K562 (cell line): ENCODE measurements around the gene GCGR. TPM values are rescaled to one million over a fixed set of nuclear protein-coding genes. Genes with fewer than 3 reads are reported as not detected.
A peak's percentile ranks its signal among the peaks of the same experiment; 100 is the strongest.

Experiments used
- ATAC-seq: fragments of 200-7000 bp; cut with Tn5 transposase; 3 replicates; pipeline ENCODE4 v1.9.1; 2020; ENCODE audit warnings: moderate library complexity
- BruUV-seq: library from RNA; stranded (reverse); fragments of 400-500 nt; replicated peaks from 2 replicates; lab custom pipeline; 2021; lab: Mats Ljungman, UMichigan
- CTCF ChIA-PET: fragments of 300-600 bp; formaldehyde crosslinking; extraction: SDS; loops from one replicate; lab custom pipeline; 2021; ENCODE audit warnings: low intra/inter-chr PET ratio; lab: Yijun Ruan, JAX
- POLR2A ChIA-PET: fragments of 300-600, 350-650 bp; sonication (Branson Sonifier 250); formaldehyde crosslinking; extraction: SDS; loops from one replicate; lab custom pipeline; 2021; ENCODE audit warnings: antibody characterized with exemption, inconsistent platforms; lab: Yijun Ruan, JAX
- DNase-seq, 4 experiments: peaks; one replicate each; pipeline versions ENCODE4 v3.0.0 to v3.0.0-alpha.2; 2011 to 2018; ENCODE audit warnings: low spot score in 3 of 4, mixed read lengths in 3 of 4; ENCODE audit errors: extremely low read depth in 1 of 4
- FAIRE-seq: peaks from 2 replicates; lab custom pipeline; 2011; peaks lifted over from hg19 to GRCh38; lab: Jason Lieb, UNC
- H2AFZ ChIP-seq: 2 replicates; pipeline ENCODE4 v1.6.0; 2011; ENCODE audit warnings: low read depth, low read length, control low read depth, inconsistent platforms
- H3K27ac ChIP-seq: fragments of 200-600 bp; 3 replicates; pipeline ENCODE4 v1.8.0; 2011; ENCODE audit warnings: low read depth, mild to moderate bottlenecking, control low read depth, inconsistent platforms, low read length, moderate library complexity, mixed read lengths; ENCODE audit errors: extremely low read depth
- H3K27me3 ChIP-seq, 2 experiments: fragments of 300-600 bp in 1 of 2; 2 replicates in 1 of 2; 3 replicates in 1 of 2; pipeline versions ENCODE4 v1.6.0 to v1.8.0; 2011; ENCODE audit warnings: inconsistent platforms in 2 of 2, low read length in 2 of 2, mild to moderate bottlenecking in 1 of 2, mixed read lengths in 1 of 2, moderate library complexity in 1 of 2; ENCODE audit not compliant: control insufficient read depth in 2 of 2, insufficient read depth in 2 of 2
- H3K36me3 ChIP-seq: fragments of 300-600 bp; 3 replicates; pipeline ENCODE4 v1.8.0; 2011; ENCODE audit warnings: mild to moderate bottlenecking, low read length, inconsistent platforms; ENCODE audit not compliant: control insufficient read depth, insufficient read depth
- H3K4me1 ChIP-seq, 2 experiments: fragments of 200-600 bp in 1 of 2; replicated peaks in 1 of 2; 2 replicates in 1 of 2; 3 replicates in 1 of 2; pipeline versions ENCODE4 v1.5.1 to v1.8.0; 2011; ENCODE audit warnings: inconsistent platforms in 2 of 2, low read length in 2 of 2, mild to moderate bottlenecking in 1 of 2, mixed read lengths in 1 of 2, moderate library complexity in 1 of 2; ENCODE audit not compliant: control insufficient read depth in 2 of 2, insufficient read depth in 2 of 2
- H3K4me2 ChIP-seq: 2 replicates; pipeline ENCODE4 v1.6.1; 2011; ENCODE audit warnings: low read length, control low read depth, inconsistent platforms, mixed read lengths; ENCODE audit not compliant: insufficient read depth
- H3K4me3 ChIP-seq: fragments of 200-600 bp; sonication (generic), shearing (Covaris generic); 2 replicates; pipeline ENCODE4 v1.5.1; 2016; ENCODE audit warnings: control low read depth, inconsistent platforms
- H3K79me2 ChIP-seq: fragments of 200-600 bp; 3 replicates; pipeline ENCODE4 v1.8.0; 2011; ENCODE audit warnings: low read length, inconsistent platforms; ENCODE audit not compliant: control insufficient read depth, insufficient read depth
- H3K9ac ChIP-seq, 2 experiments: 2 replicates each; pipeline versions ENCODE4 v1.6.0 to v1.6.1; 2011; ENCODE audit warnings: low read depth in 2 of 2, low read length in 2 of 2, control low read depth in 1 of 2, inconsistent platforms in 1 of 2, mild to moderate bottlenecking in 1 of 2, mixed read lengths in 1 of 2; ENCODE audit not compliant: insufficient read depth in 1 of 2
- H3K9me1 ChIP-seq: one replicate; pipeline ENCODE4 v1.6.0; 2011; ENCODE audit warnings: inconsistent platforms, mild to moderate bottlenecking, low read length, moderate library complexity; ENCODE audit not compliant: control insufficient read depth, insufficient read depth
- H3K9me3 ChIP-seq: replicated peaks from 2 replicates; pipeline ENCODE4 v1.5.1; 2011; ENCODE audit warnings: low read depth, low read length, inconsistent platforms; ENCODE audit not compliant: control insufficient read depth, insufficient read depth
- H4K20me1 ChIP-seq: replicated peaks from 2 replicates; pipeline ENCODE4 v1.6.1; 2011; ENCODE audit warnings: low read length, inconsistent platforms, mixed read lengths; ENCODE audit not compliant: control insufficient read depth, insufficient read depth
- SP1 ChIP-seq: sonication (generic); formaldehyde crosslinking; IDR thresholded peaks from 2 replicates; pipeline ENCODE4 v1.8.1; 2022; ENCODE audit warnings: mild to moderate bottlenecking, missing genetic modification reagents
- ZFP1 ChIP-seq: fragments of 450-650 bp; formaldehyde crosslinking; IDR thresholded peaks from 2 replicates; pipeline ENCODE4 v1.4.0; 2020; ENCODE audit warnings: mild to moderate bottlenecking, mixed read lengths
- ZNF347 ChIP-seq: fragments of 450-650 bp; formaldehyde crosslinking; IDR thresholded peaks from 2 replicates; pipeline ENCODE4 v1.4.0; 2020; ENCODE audit warnings: low read depth, mild to moderate bottlenecking, moderate library complexity
- WGBS: fragments of 100-300 bp; shearing (Covaris generic); methylation state at CpG from one replicate; pipeline ENCODE4 v1.1.6; 2016; ENCODE audit warnings: low coverage, mixed read lengths; ENCODE audit not compliant: insufficient coverage; ENCODE audit errors: missing lambda C conversion rate; 5-methylcytosine and 5-hydroxymethylcytosine counted together
- in situ Hi-C: fragments of 300-500 bp; cut with MboI; formaldehyde crosslinking; loops from 4 replicates; pipeline ENCODE4 v1.15.0; 2018; ENCODE audit warnings: inconsistent platforms, mixed read lengths
- intact Hi-C: fragments of 100-400 bp; cut with micrococcal nuclease; formaldehyde crosslinking; loops from 2 replicates; pipeline ENCODE4 v1.14.2; 2022
- polyA plus RNA-seq, 8 experiments: library from polyadenylated mRNA; depleted of rRNA in 4 of 8; stranded (reverse) in 5 of 8; unstranded in 3 of 8; fragments of >200 nt; fragmentation: Nextera tagmentation in 2 of 8; fragmentation: Illumina TruSeq in 1 of 8; extraction: Ambion mirVana in 2 of 8; extraction: Trizol in 1 of 8; gene quantifications; 2 replicates each; pipeline versions ENCODE4 v1.2.1 to v1.2.3, GENCODE V29; 2011 to 2014; ENCODE audit warnings: inconsistent platforms in 1 of 8, missing spikeins in 1 of 8
- total RNA-seq, 7 experiments: library from RNA; depleted of rRNA in 6 of 7; stranded (reverse); fragments of >200 nt in 6 of 7; fragmentation: Illumina TruSeq in 2 of 7; extraction: Trizol in 2 of 7; gene quantifications; 2 replicates each; pipeline versions ENCODE4 v1.2.1 to v1.2.3, GENCODE V29; 2011 to 2021; ENCODE audit warnings: low replicate concordance in 1 of 7
- TF ChIP-seq, protein P1 (sequence below), 2 experiments: IDR thresholded peaks in 1 of 2; conservative IDR thresholded peaks in 1 of 2; 2 replicates each; pipeline ENCODE4 v1.6.1; 2016; ENCODE audit warnings: low read depth in 2 of 2, mild to moderate bottlenecking in 1 of 2, missing compliant biosample characterization in 1 of 2, missing genetic modification characterization in 1 of 2, moderate library complexity in 1 of 2

GCGR gene
- total and polyA plus RNA-seq, 9 of the 15 experiments (the other 6 are each of a cell fraction or from before 2014, with no cell fraction given) = not detected

DNA sequence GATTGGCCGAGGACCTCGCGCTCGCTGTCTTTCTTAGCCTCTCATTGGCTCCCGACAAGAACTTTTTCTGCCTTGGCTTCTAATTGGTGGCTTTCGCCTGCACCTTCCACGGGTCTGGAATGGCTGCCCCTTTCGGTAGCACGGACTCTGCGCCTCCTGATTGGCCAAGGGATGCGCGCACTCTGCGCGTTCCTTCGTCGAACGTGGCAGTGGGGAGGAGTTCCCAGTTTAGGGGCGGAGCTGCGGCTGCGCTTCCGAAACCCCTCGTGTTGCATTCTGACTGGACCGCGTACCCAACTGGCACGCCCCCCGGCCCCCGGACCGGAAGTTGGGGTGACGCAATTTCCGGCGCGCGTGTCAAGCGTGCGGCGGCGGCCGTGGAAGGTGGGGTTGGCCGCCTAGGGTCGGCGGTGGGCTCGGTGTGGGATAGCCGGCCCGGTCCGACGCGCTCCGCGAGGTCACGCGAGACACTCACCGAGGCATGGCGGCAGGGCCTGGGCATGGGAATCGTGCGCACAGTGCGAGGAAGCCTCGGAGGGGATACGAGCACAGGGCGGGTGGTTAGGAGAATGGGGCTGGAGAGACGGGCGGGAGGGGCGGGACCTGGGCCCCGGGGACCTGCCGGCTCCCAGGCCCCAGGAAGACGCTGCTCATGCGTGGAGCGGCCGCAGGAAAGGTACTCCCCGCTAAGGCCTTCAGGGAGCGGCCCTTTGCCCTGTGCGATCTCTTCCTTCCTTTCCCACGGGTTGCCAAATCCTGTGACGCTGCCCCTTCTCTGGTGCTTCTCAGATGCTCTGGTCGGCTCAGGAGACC is 57.0 kb downstream of the GCGR start (continued):
- TF ChIP-seq, protein P1, sequence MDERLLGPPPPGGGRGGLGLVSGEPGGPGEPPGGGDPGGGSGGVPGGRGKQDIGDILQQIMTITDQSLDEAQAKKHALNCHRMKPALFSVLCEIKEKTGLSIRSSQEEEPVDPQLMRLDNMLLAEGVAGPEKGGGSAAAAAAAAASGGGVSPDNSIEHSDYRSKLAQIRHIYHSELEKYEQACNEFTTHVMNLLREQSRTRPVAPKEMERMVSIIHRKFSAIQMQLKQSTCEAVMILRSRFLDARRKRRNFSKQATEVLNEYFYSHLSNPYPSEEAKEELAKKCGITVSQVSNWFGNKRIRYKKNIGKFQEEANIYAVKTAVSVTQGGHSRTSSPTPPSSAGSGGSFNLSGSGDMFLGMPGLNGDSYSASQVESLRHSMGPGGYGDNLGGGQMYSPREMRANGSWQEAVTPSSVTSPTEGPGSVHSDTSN (CRISPR knock-in tag; IDR thresholded peaks at IDR 0.05; ENCODE audit: low read depth) = no peak
- TF ChIP-seq, protein P1 (tag; conservative IDR thresholded peaks at IDR 0.05; ENCODE audit: low read depth) = peak; percentile 47
- TF ChIP-seq ZNF347 (CRISPR knock-in tag) = peak; percentile 79; the same call in 1 of the 2 replicates

DNA sequence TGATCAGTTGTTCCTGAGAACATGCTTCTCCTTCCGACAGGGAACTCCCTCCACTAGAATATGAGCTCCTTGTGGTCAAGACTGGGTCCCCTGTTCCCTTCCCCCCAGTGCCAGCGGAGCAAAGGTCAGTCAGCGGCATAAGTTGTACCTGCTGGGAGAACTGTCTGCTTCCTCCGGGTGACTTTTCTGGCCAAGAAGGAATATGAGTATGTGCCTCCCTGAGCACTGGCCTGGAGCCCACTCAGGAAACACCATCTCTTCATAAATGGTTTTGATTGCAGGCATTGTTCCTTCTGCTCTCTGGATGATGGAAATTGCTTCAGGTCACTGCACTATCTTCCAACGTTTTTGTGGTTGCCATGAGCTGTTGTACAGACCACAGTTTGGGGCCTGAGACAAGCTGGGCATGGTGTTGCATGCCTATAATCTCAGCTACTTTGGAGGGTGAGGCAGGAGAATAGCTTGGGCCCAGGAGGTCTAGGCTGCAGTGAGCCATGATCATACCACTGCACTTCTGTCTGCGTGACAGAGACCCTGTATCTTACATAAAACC is 59.2 kb downstream of the GCGR start:
- ChIA-PET POLR2A (interaction anchor here (0.9 to 2.2 kb wide), 7 partner anchors 11 to 141 kb away, joined by 3 to 9 read pairs (median 3); partner anchors contain the start of gene MCRIP1), CTCF (no interaction called here)
- no peaks in the 10 kb centered on the region for H3K27me3 ChIP-seq
- H3K9me3 ChIP-seq = no peaks in the 10 kb centered on the region
- ATAC-seq = no peak
- H3K36me3 ChIP-seq = peaks cover 66% of the 10 kb centered on the region
- H3K9me1 ChIP-seq = peaks cover 7% of the 10 kb centered on the region
- H4K20me1 ChIP-seq = peaks cover 40% of the 10 kb centered on the region
- TF ChIP-seq ZFP1 (CRISPR knock-in tag) = no peak
- 0 out of 2 replicates have a peak, but pooled peaks have one; percentile 11 for TF ChIP-seq SP1
- peak overlapping the region; percentile 23; the same call in 2 of the 3 replicates for H3K27ac ChIP-seq
- BruUV-seq = no TSS peak
- peak; percentile 37 for FAIRE-seq
- in situ Hi-C loops (loop anchor here (5.0 kb wide), 1 partner anchor 131 kb away; no protein-coding TSS in a partner anchor), intact Hi-C loops (loop anchor here (5.0 kb wide), 1 partner anchor 41 kb away; no protein-coding TSS in a partner anchor)
- no peak for DNase-seq
- 70% methylated on average over 6 of the region's 6 CpGs for WGBS
- peaks cover 70% of the 10 kb centered on the region for H3K79me2 ChIP-seq
- H3K9ac ChIP-seq = peak overlapping the region; percentile 22 to 43; a peak in 2 of 4 replicates
- H3K4me3 ChIP-seq = no peak overlapping the region
- H3K4me2 ChIP-seq = peak overlapping the region; percentile 16; the same call in 1 of the 2 replicates
- H2AFZ ChIP-seq = no peak overlapping the region
- peaks cover 29 to 74% of the 10 kb centered on the region in 2 experiments for H3K4me1 ChIP-seq

Other genes with a start within 250 kb of the GCGR start
Only the 7 nearest of the 29 such genes appear.
- gene SLC25A10, start 91.9 kb upstream of the GCGR start, total RNA-seq (2014; rRNA removed) = 77.1 and 107 TPM in 2 replicates
- gene SLC25A10, start 91.9 kb upstream of the GCGR start, total RNA-seq (2014; rRNA removed; fragmentation: Illumina TruSeq; extraction: Trizol) = 8.5 and 15.4 TPM in 2 replicates
- 36.2 and 39.1 TPM in 2 replicates for gene SLC25A10, start 91.9 kb upstream of the GCGR start, total RNA-seq (2015; rRNA removed; fragmentation: Illumina TruSeq; extraction: Trizol)
- gene SLC25A10, start 91.9 kb upstream of the GCGR start, total RNA-seq (2021) = 85.6 and 86.9 TPM in 2 replicates
- 26.3 and 34.3 TPM in 2 replicates for gene SLC25A10, start 91.9 kb upstream of the GCGR start, polyA plus RNA-seq (2011; rRNA removed)
- gene SLC25A10, start 91.9 kb upstream of the GCGR start, polyA plus RNA-seq (2014; fragmentation: Illumina TruSeq; extraction: Trizol) = 34.3 and 70.2 TPM in 2 replicates
- gene SLC25A10, start 91.9 kb upstream of the GCGR start, polyA plus RNA-seq (2014; fragmentation: Nextera tagmentation; extraction: Ambion mirVana) = 1 to 10 TPM in 1 of 2 experiments, under 1 TPM in 1; 0.10 to 1.5 TPM
- 68.4 and 70.6 TPM in 2 replicates for gene SLC25A10, start 91.9 kb upstream of the GCGR start, polyA plus RNA-seq (2014; rRNA removed)
- 35.8 and 45.4 TPM in 2 replicates for gene MCRIP1, start 29.1 kb downstream of the GCGR start, total RNA-seq (2014; rRNA removed)
- 1.5 and 1.7 TPM in 2 replicates for gene MCRIP1, start 29.1 kb downstream of the GCGR start, total RNA-seq (2014; rRNA removed; fragmentation: Illumina TruSeq; extraction: Trizol)
- gene MCRIP1, start 29.1 kb downstream of the GCGR start, total RNA-seq (2015; rRNA removed; fragmentation: Illumina TruSeq; extraction: Trizol) = 21.5 and 25.4 TPM in 2 replicates
- gene MCRIP1, start 29.1 kb downstream of the GCGR start, total RNA-seq (2021) = 32.8 and 36.0 TPM in 2 replicates
- gene MCRIP1, start 29.1 kb downstream of the GCGR start, polyA plus RNA-seq (2011; rRNA removed) = 9.7 and 14.8 TPM in 2 replicates
- gene MCRIP1, start 29.1 kb downstream of the GCGR start, polyA plus RNA-seq (2014; fragmentation: Illumina TruSeq; extraction: Trizol) = 6.6 and 24.6 TPM in 2 replicates
- gene MCRIP1, start 29.1 kb downstream of the GCGR start, polyA plus RNA-seq (2014; fragmentation: Nextera tagmentation; extraction: Ambion mirVana) = 1 to 10 TPM in 1 of 2 experiments, under 1 TPM in 1; 0.39 to 1.4 TPM
- gene MCRIP1, start 29.1 kb downstream of the GCGR start, polyA plus RNA-seq (2014; rRNA removed) = 24.0 and 35.5 TPM in 2 replicates
- gene PPP1R27, start 30.9 kb downstream of the GCGR start, total RNA-seq (2014; rRNA removed) = 6.2 and 6.9 TPM in 2 replicates
- gene PPP1R27, start 30.9 kb downstream of the GCGR start, total RNA-seq (2014; rRNA removed; fragmentation: Illumina TruSeq; extraction: Trizol) = 0.26 and 0.29 TPM in 2 replicates
- gene PPP1R27, start 30.9 kb downstream of the GCGR start, total RNA-seq (2015; rRNA removed; fragmentation: Illumina TruSeq; extraction: Trizol) = 0.47 and 0.68 TPM in 2 replicates
- 2.1 and 2.3 TPM in 2 replicates for gene PPP1R27, start 30.9 kb downstream of the GCGR start, total RNA-seq (2021)
- gene PPP1R27, start 30.9 kb downstream of the GCGR start, polyA plus RNA-seq (2011; rRNA removed) = 1.2 and 1.5 TPM in 2 replicates
- gene PPP1R27, start 30.9 kb downstream of the GCGR start, polyA plus RNA-seq (2014; fragmentation: Illumina TruSeq; extraction: Trizol) = 0.95 and 2.1 TPM in 2 replicates
- gene PPP1R27, start 30.9 kb downstream of the GCGR start, polyA plus RNA-seq (2014; fragmentation: Nextera tagmentation; extraction: Ambion mirVana) = not detected
- gene PPP1R27, start 30.9 kb downstream of the GCGR start, polyA plus RNA-seq (2014; rRNA removed) = 4.2 and 5.2 TPM in 2 replicates
- gene P4HB, start 56.4 kb downstream of the GCGR start, total RNA-seq (2014; rRNA removed) = 587 and 588 TPM in 2 replicates
- gene P4HB, start 56.4 kb downstream of the GCGR start, total RNA-seq (2014; rRNA removed; fragmentation: Illumina TruSeq; extraction: Trizol) = 296 and 325 TPM in 2 replicates
- gene P4HB, start 56.4 kb downstream of the GCGR start, total RNA-seq (2015; rRNA removed; fragmentation: Illumina TruSeq; extraction: Trizol) = 404 and 420 TPM in 2 replicates
- gene P4HB, start 56.4 kb downstream of the GCGR start, total RNA-seq (2021) = 437 and 446 TPM in 2 replicates
- gene P4HB, start 56.4 kb downstream of the GCGR start, polyA plus RNA-seq (2011; rRNA removed) = 75.9 and 116 TPM in 2 replicates
- 645 and 729 TPM in 2 replicates for gene P4HB, start 56.4 kb downstream of the GCGR start, polyA plus RNA-seq (2014; fragmentation: Illumina TruSeq; extraction: Trizol)
- 10 to 100 TPM in 1 of 2 experiments, 1 to 10 TPM in 1; 4.4 to 14.9 TPM for gene P4HB, start 56.4 kb downstream of the GCGR start, polyA plus RNA-seq (2014; fragmentation: Nextera tagmentation; extraction: Ambion mirVana)
- 181 and 191 TPM in 2 replicates for gene P4HB, start 56.4 kb downstream of the GCGR start, polyA plus RNA-seq (2014; rRNA removed)
- gene ARHGDIA, start 67.2 kb downstream of the GCGR start, total RNA-seq (2014; rRNA removed) = 110 and 146 TPM in 2 replicates
- gene ARHGDIA, start 67.2 kb downstream of the GCGR start, total RNA-seq (2014; rRNA removed; fragmentation: Illumina TruSeq; extraction: Trizol) = 39.8 and 58.3 TPM in 2 replicates
- 105 and 107 TPM in 2 replicates for gene ARHGDIA, start 67.2 kb downstream of the GCGR start, total RNA-seq (2015; rRNA removed; fragmentation: Illumina TruSeq; extraction: Trizol)
- gene ARHGDIA, start 67.2 kb downstream of the GCGR start, total RNA-seq (2021) = 321 and 340 TPM in 2 replicates
- gene ARHGDIA, start 67.2 kb downstream of the GCGR start, polyA plus RNA-seq (2011; rRNA removed) = 23.4 and 33.4 TPM in 2 replicates
- 129 and 227 TPM in 2 replicates for gene ARHGDIA, start 67.2 kb downstream of the GCGR start, polyA plus RNA-seq (2014; fragmentation: Illumina TruSeq; extraction: Trizol)
- 10 to 100 TPM in 1 of 2 experiments, 1 to 10 TPM in 1; 9.6 to 11.2 TPM for gene ARHGDIA, start 67.2 kb downstream of the GCGR start, polyA plus RNA-seq (2014; fragmentation: Nextera tagmentation; extraction: Ambion mirVana)
- gene ARHGDIA, start 67.2 kb downstream of the GCGR start, polyA plus RNA-seq (2014; rRNA removed) = 97.6 and 114 TPM in 2 replicates
- gene ALYREF, start 87.4 kb downstream of the GCGR start, total RNA-seq (2014; rRNA removed) = 416 and 428 TPM in 2 replicates
- gene ALYREF, start 87.4 kb downstream of the GCGR start, total RNA-seq (2014; rRNA removed; fragmentation: Illumina TruSeq; extraction: Trizol) = 74.3 and 99.3 TPM in 2 replicates
- gene ALYREF, start 87.4 kb downstream of the GCGR start, total RNA-seq (2015; rRNA removed; fragmentation: Illumina TruSeq; extraction: Trizol) = 225 and 227 TPM in 2 replicates
- gene ALYREF, start 87.4 kb downstream of the GCGR start, total RNA-seq (2021) = 279 and 283 TPM in 2 replicates
- gene ALYREF, start 87.4 kb downstream of the GCGR start, polyA plus RNA-seq (2011; rRNA removed) = 97.2 and 103 TPM in 2 replicates
- gene ALYREF, start 87.4 kb downstream of the GCGR start, polyA plus RNA-seq (2014; fragmentation: Illumina TruSeq; extraction: Trizol) = 147 and 154 TPM in 2 replicates
- gene ALYREF, start 87.4 kb downstream of the GCGR start, polyA plus RNA-seq (2014; fragmentation: Nextera tagmentation; extraction: Ambion mirVana) = 1 to 10 TPM; 1.9 to 3.7 TPM
- 206 and 253 TPM in 2 replicates for gene ALYREF, start 87.4 kb downstream of the GCGR start, polyA plus RNA-seq (2014; rRNA removed)
- gene ANAPC11, start 87.6 kb downstream of the GCGR start, total RNA-seq (2014; rRNA removed) = 220 and 252 TPM in 2 replicates
- gene ANAPC11, start 87.6 kb downstream of the GCGR start, total RNA-seq (2014; rRNA removed; fragmentation: Illumina TruSeq; extraction: Trizol) = 32.5 and 41.2 TPM in 2 replicates
- gene ANAPC11, start 87.6 kb downstream of the GCGR start, total RNA-seq (2015; rRNA removed; fragmentation: Illumina TruSeq; extraction: Trizol) = 105 and 111 TPM in 2 replicates
- 214 and 217 TPM in 2 replicates for gene ANAPC11, start 87.6 kb downstream of the GCGR start, total RNA-seq (2021)
- 238 and 354 TPM in 2 replicates for gene ANAPC11, start 87.6 kb downstream of the GCGR start, polyA plus RNA-seq (2011; rRNA removed)
- gene ANAPC11, start 87.6 kb downstream of the GCGR start, polyA plus RNA-seq (2014; fragmentation: Illumina TruSeq; extraction: Trizol) = 57.2 and 105 TPM in 2 replicates
- 100 to 1,000 TPM; 154 to 255 TPM for gene ANAPC11, start 87.6 kb downstream of the GCGR start, polyA plus RNA-seq (2014; fragmentation: Nextera tagmentation; extraction: Ambion mirVana)
- 318 and 338 TPM in 2 replicates for gene ANAPC11, start 87.6 kb downstream of the GCGR start, polyA plus RNA-seq (2014; rRNA removed)